ENCODE measurements around the gene GDF11. TPM values are rescaled to one million over a fixed set of nuclear protein-coding genes. Genes with fewer than 3 reads are reported as not detected.

The GDF11 gene
- total and polyA plus RNA-seq, 2 of the 8 experiments (the other 6 are each of a cell fraction or from before 2014, with no cell fraction given) = 12.1 to 15.1 TPM

- Histone ChIP-seq H3K23ac (ENCODE audit: insufficient read length) (no peak overlapping the region), H3K27me3 (replicated peaks in 1 of 4; ENCODE audit: control insufficient read depth in 3 of 4, extremely low read depth in 1 of 4, insufficient read depth in 3 of 4, low read length in 3 of 4) (no peaks in the 10 kb centered on the region), H2BK12ac (ENCODE audit: low read depth, low read length) (no peak overlapping the region), H3K14ac (ENCODE audit: insufficient read length) (no peak overlapping the region), H3K79me1 (ENCODE audit: low read depth, low read length) (peaks cover 3% of the 10 kb centered on the region), H2BK20ac (ENCODE audit: low read length) (no peak overlapping the region), H3K56ac (replicated peaks; ENCODE audit: insufficient read length, low read depth, low read length) (no peak overlapping the region), H3K23me2 (ENCODE audit: low read depth, low read length) (no peaks in the 10 kb centered on the region), H3K9ac (replicated peaks in 1 of 4; ENCODE audit: extremely low read depth in 1 of 4, low read depth in 3 of 4, low read length in 3 of 4) (no peak overlapping the region), H3K79me2 (ENCODE audit: control insufficient read depth in 1 of 2, insufficient read depth in 2 of 2, low read length in 2 of 2) (no peaks in the 10 kb centered on the region; a peak in 1 of 4 replicates), H2BK120ac (replicated peaks; ENCODE audit: low read depth, low read length) (no peak overlapping the region), H3K4ac (replicated peaks; ENCODE audit: insufficient read length, low read depth, low read length) (no peak overlapping the region), H3K27ac (ENCODE audit: low read depth, low read length) (no peak overlapping the region), H3K4me3 (ENCODE audit: extremely low read depth in 1 of 4, insufficient read depth in 2 of 4, low read depth in 3 of 4, low read length in 4 of 4) (no peak overlapping the region), H3K18ac (ENCODE audit: extremely low read depth, low read length) (no peak overlapping the region), H3K36me3 (ENCODE audit: control insufficient read depth in 2 of 4, insufficient read depth in 4 of 4, low read length in 3 of 4) (peaks cover 7 to 41% (median 14%) of the 10 kb centered on the region in 4 experiments; a peak in 7 of 8 replicates), H4K91ac (replicated peaks; ENCODE audit: insufficient read length, low read length) (no peak overlapping the region), H3K4me1 (replicated peaks in 1 of 4; ENCODE audit: control insufficient read depth in 3 of 4, insufficient read depth in 4 of 4, low read length in 3 of 4) (no peaks in the 10 kb centered on the region), H4K5ac (ENCODE audit: insufficient read length, low read depth, low read length) (no peak overlapping the region), H4K8ac (ENCODE audit: extremely low read depth, insufficient read depth, low read length) (no peak overlapping the region), H2BK15ac (ENCODE audit: low read length) (no peak overlapping the region), H2AFZ (ENCODE audit: low read length) (no peak overlapping the region), H2BK5ac (ENCODE audit: low read depth, low read length) (no peak overlapping the region), H3K9me3 (ENCODE audit: insufficient read depth in 2 of 2, low read depth in 1 of 2, low read length in 1 of 2) (no peaks in the 10 kb centered on the region), H4K20me1 (replicated peaks in 1 of 2; ENCODE audit: control insufficient read depth in 1 of 2, insufficient read depth in 2 of 2, low read length in 2 of 2) (peaks cover 0 to 4% of the 10 kb centered on the region in 2 experiments), H2AK5ac (ENCODE audit: low read depth, low read length) (no peak overlapping the region), H3K4me2 (ENCODE audit: insufficient read depth in 1 of 2, low read depth in 2 of 2, low read length in 2 of 2) (no peak overlapping the region)
- DNase-seq (ENCODE audit: low read depth in 1 of 2, low spot score in 2 of 2) (no peak), FAIRE-seq (no peak)
- WGBS, 2 experiments (ENCODE audit: extremely low coverage in 1 of 2, insufficient coverage in 1 of 2, insufficient read length in 1 of 2, insufficient replicate concordance in 2 of 2, low coverage in 1 of 2, low lambda C conversion rate in 2 of 2, missing lambda C conversion rate in 1 of 2) = 91% methylated on average over 7 of the region's 7 CpGs; no CpG with 5 or more reads in 1 of the 2 experiments
- CTCF ChIA-PET (ENCODE audit: partially characterized antibody) = interaction anchor here (0.7 to 5.9 kb wide), 8 partner anchors 8 to 42 kb away, joined by 3 to 36 read pairs (median 5); partner anchors contain the start of gene ITGA7
- no peak for TF ChIP-seq CHD1 (IDR thresholded peaks at IDR 0.05; ENCODE audit: low read depth, low read length)
- TF ChIP-seq YY1 (IDR thresholded peaks at IDR 0.05; ENCODE audit: low read depth, low read length) = no peak
- TF ChIP-seq TEAD4 (IDR thresholded peaks at IDR 0.05; ENCODE audit: low read depth, low read length) = no peak
- TF ChIP-seq TCF12 (IDR thresholded peaks at IDR 0.05; ENCODE audit: low read depth, low read length) = no peak
- TF ChIP-seq CREB1 (IDR thresholded peaks at IDR 0.05) = no peak
- TF ChIP-seq MAFK (IDR thresholded peaks at IDR 0.05; ENCODE audit: low read depth, low read length) = no peak
- POLR2A ChIA-PET (ENCODE audit: partially characterized antibody) = interaction anchor here (1.1 to 2.3 kb wide), 3 partner anchors 10 to 16 kb away, joined by 3 to 8 read pairs (median 7); partner anchors contain the start of gene ITGA7
These were observed 45.2 kb upstream of the GDF11 start for GRCh38 chr12:55697686-55698085.

Data from H1 (cell line).